PC-9 (cell line): Measurements from ENCODE around the gene BRD4. TPM values are rescaled to one million over a fixed set of nuclear protein-coding genes. Genes with fewer than 3 reads are reported as not detected.

Source experiments
- BruUV-seq: library from RNA; stranded (reverse); fragments of 400-500 nt; replicated peaks from 2 replicates; lab custom pipeline; 2021; lab: Mats Ljungman, UMichigan
- CTCF ChIA-PET: fragments of 300-600 bp; sonication (Branson Sonifier 250); formaldehyde crosslinking; loops from one replicate; lab custom pipeline; 2022; ENCODE audit warnings: antibody characterized with exemption; lab: Charles Lee
- POLR2A ChIA-PET: fragments of 300-600 bp; sonication (Branson Sonifier 250); formaldehyde crosslinking; loops from one replicate; lab custom pipeline; 2022; ENCODE audit warnings: antibody characterized with exemption; ENCODE audit not compliant: unreplicated experiment; lab: Charles Lee
- DNase-seq, 2 experiments: peaks; one replicate each; pipeline versions ENCODE4 v3.0.0 to v3.0.0-alpha.2; 2015 to 2022; ENCODE audit warnings: mixed read lengths in 1 of 2
- H2AFZ ChIP-seq: fragments of 200-600 bp; sonication (generic); 2 replicates; pipeline ENCODE4 v1.8.1; 2017; ENCODE audit warnings: antibody characterized with exemption
- H3F3A ChIP-seq: fragments of 200-600 bp; sonication (generic); 2 replicates; pipeline ENCODE4 v1.8.1; 2017; ENCODE audit warnings: antibody characterized with exemption, mild to moderate bottlenecking, low read depth; ENCODE audit not compliant: insufficient read depth
- H3K27ac ChIP-seq: fragments of 200-600 bp; sonication (generic); 2 replicates; pipeline ENCODE4 v1.6.1; 2016; ENCODE audit warnings: mixed run types
- H3K27me3 ChIP-seq: fragments of 200-600 bp; sonication (generic); 2 replicates; pipeline ENCODE4 v1.6.1; 2016; ENCODE audit warnings: low read depth, mixed run types; ENCODE audit not compliant: insufficient read depth
- H3K36me3 ChIP-seq: fragments of 200-600 bp; sonication (generic); 2 replicates; pipeline ENCODE4 v1.6.1; 2016; ENCODE audit warnings: low read depth, mixed run types
- H3K4me1 ChIP-seq: fragments of 200-600 bp; sonication (generic); replicated peaks from 2 replicates; pipeline ENCODE4 v1.6.1; 2016; ENCODE audit warnings: mixed run types; ENCODE audit not compliant: insufficient read depth
- H3K4me2 ChIP-seq: fragments of 200-600 bp; sonication (generic); 2 replicates; pipeline ENCODE4 v1.6.1; 2017; ENCODE audit warnings: mixed run types
- H3K4me3 ChIP-seq: fragments of 200-600 bp; sonication (generic); 2 replicates; pipeline ENCODE4 v1.6.1; 2016; ENCODE audit warnings: mixed run types
- H3K79me2 ChIP-seq: fragments of 200-600 bp; sonication (generic); 2 replicates; pipeline ENCODE4 v1.6.1; 2017; ENCODE audit warnings: low read depth, mixed run types
- H3K9me2 ChIP-seq: fragments of 200-600 bp; sonication (generic); 2 replicates; pipeline ENCODE4 v1.8.1; 2017; ENCODE audit warnings: mild to moderate bottlenecking; ENCODE audit not compliant: insufficient read depth
- H3K9me3 ChIP-seq: fragments of 200-600 bp; sonication (generic); 2 replicates; pipeline ENCODE4 v1.8.1; 2016; ENCODE audit warnings: low read depth; ENCODE audit not compliant: insufficient read depth
- H4K20me1 ChIP-seq: fragments of 200-600 bp; sonication (generic); 2 replicates; pipeline ENCODE4 v1.8.1; 2017; ENCODE audit not compliant: insufficient read depth
- CTCF ChIP-seq: fragments of 200-600 bp; sonication (generic); conservative IDR thresholded peaks from 2 replicates; pipeline ENCODE4 v1.6.1; 2017; ENCODE audit warnings: mixed run types, antibody characterized with exemption, mild to moderate bottlenecking, moderate library complexity
- EZH2 ChIP-seq: fragments of 200-600 bp; sonication (generic); IDR thresholded peaks from 2 replicates; pipeline ENCODE4 v1.8.0; 2017; ENCODE audit warnings: antibody characterized with exemption, low read depth
- intact Hi-C: fragments of 100-400 bp; cut with micrococcal nuclease; formaldehyde crosslinking; loops from one replicate; pipeline ENCODE4 v1.10.0; 2022; ENCODE audit not compliant: unreplicated experiment
- total RNA-seq: library from RNA; stranded (reverse); gene quantifications from 2 replicates; pipeline ENCODE4 v1.2.3, GENCODE V29; 2021

BRD4 gene
- total RNA-seq, 1 experiment from 2014 or later: 138 TPM

- POLR2A ChIA-PET: interaction anchor here (0.5 to 0.6 kb wide), 2 partner anchors 18 to 36 kb away, joined by 3 to 5 read pairs; no protein-coding TSS in a partner anchor
- Histone ChIP-seq H3K27ac (peak overlapping the region; percentile 51), H3K4me2 (peak overlapping the region; percentile 35), H3K79me2 (peaks cover 100% of the 10 kb centered on the region), H3F3A (peaks cover 52% of the 10 kb centered on the region), H2AFZ (no peak overlapping the region), H3K9me3 (no peaks in the 10 kb centered on the region), H3K4me3 (no peak overlapping the region), H3K9me2 (no peaks in the 10 kb centered on the region), H4K20me1 (peaks cover 100% of the 10 kb centered on the region), H3K4me1 (peaks cover 53% of the 10 kb centered on the region), H3K36me3 (peaks cover 3% of the 10 kb centered on the region; the same call in 1 of the 2 replicates), H3K27me3 (no peaks in the 10 kb centered on the region)
- intact Hi-C loops: no loop called here
- TF ChIP-seq CTCF: no peak
- TF ChIP-seq EZH2: no peak
- no TSS peak for BruUV-seq
- DNase-seq: peak in 1 of 2 experiments; percentile 76
- CTCF ChIA-PET: no interaction called here
Observed at GRCh38 chr19:15323496-15324235, 8.7 kb downstream of the BRD4 start.

- intact Hi-C loops: no loop called here
- H3K27ac ChIP-seq: 0 out of 2 replicates have a peak overlapping the region, but pooled peaks have one; percentile 1
- CTCF ChIA-PET: no interaction called here
Observed at GRCh38 chr19:15321739-15322138, 10.6 kb downstream of the BRD4 start.

GRCh38 chr19:15320116-15320515 lies 12.2 kb downstream of the BRD4 start:
- Histone ChIP-seq H3K4me3 (no peak overlapping the region), H3K9me2 (no peaks in the 10 kb centered on the region), H4K20me1 (peaks cover 100% of the 10 kb centered on the region), H3K79me2 (peaks cover 100% of the 10 kb centered on the region), H3K9me3 (no peaks in the 10 kb centered on the region), H3K4me1 (peaks cover 50% of the 10 kb centered on the region), H3K4me2 (no peak overlapping the region), H3F3A (peaks cover 56% of the 10 kb centered on the region; the same call in 1 of the 2 replicates), H3K27me3 (no peaks in the 10 kb centered on the region), H3K36me3 (0 out of 2 replicates have a peak, but pooled peaks cover 9% of the 10 kb centered on the region), H2AFZ (no peak overlapping the region), H3K27ac (no peak overlapping the region)
- DNase-seq: no peak
- intact Hi-C loops: no loop called here
- no TSS peak for BruUV-seq
- CTCF ChIA-PET: no interaction called here
- TF ChIP-seq CTCF (no peak), EZH2 (no peak)
- POLR2A ChIA-PET: no interaction called here

More at GRCh38 chr19:15321739-15322138, 10.6 kb downstream of the BRD4 start:
- DNase-seq: no peak
- no peaks in the 10 kb centered on the region for H3K9me3 ChIP-seq
- H2AFZ ChIP-seq: no peak overlapping the region
- H3F3A ChIP-seq: peaks cover 55% of the 10 kb centered on the region; the same call in 1 of the 2 replicates
- H3K4me2 ChIP-seq: peak overlapping the region; percentile 9; the same call in 1 of the 2 replicates
- TF ChIP-seq EZH2: no peak
- no peak for TF ChIP-seq CTCF
- BruUV-seq: no TSS peak
- POLR2A ChIA-PET: no interaction called here
- H3K27me3 ChIP-seq: no peaks in the 10 kb centered on the region
- H4K20me1 ChIP-seq: peaks cover 100% of the 10 kb centered on the region
- peaks cover 4% of the 10 kb centered on the region; the same call in 1 of the 2 replicates for H3K36me3 ChIP-seq
- H3K4me1 ChIP-seq: peaks cover 45% of the 10 kb centered on the region
- H3K4me3 ChIP-seq: no peak overlapping the region
- H3K9me2 ChIP-seq: no peaks in the 10 kb centered on the region
- H3K79me2 ChIP-seq: peaks cover 100% of the 10 kb centered on the region
